Tibial nerve (tissue), 4 donors: Measurements from ENCODE around the gene GRM1.

Experiments used
- CTCF ChIP-seq, 5 experiments: fragments of 200-600 bp in 3 of 5; fragments of 450-650 bp in 2 of 5; sonication (generic) in 3 of 5; IDR thresholded peaks; one replicate each; pipeline ENCODE4 v1.5.1; 2016 to 2019; ENCODE audit warnings: antibody characterized with exemption in 5 of 5, mild to moderate bottlenecking in 3 of 5, moderate library complexity in 2 of 5
- EP300 ChIP-seq, 2 donors: sonication (generic); formaldehyde crosslinking; IDR thresholded peaks; one replicate each; pipeline ENCODE4 v1.6.1; 2017; ENCODE audit warnings: antibody characterized with exemption in 2 of 2, mild to moderate bottlenecking in 1 of 2
- POLR2A ChIP-seq, 2 donors: fragments of 450-650 bp; IDR thresholded peaks; one replicate each; pipeline ENCODE4 v1.6.1; 2017; ENCODE audit warnings: antibody characterized with exemption in 2 of 2, mild to moderate bottlenecking in 2 of 2, moderate library complexity in 2 of 2

- TF ChIP-seq CTCF (IDR thresholded peaks at IDR 0.05) (no peak), POLR2A (IDR thresholded peaks at IDR 0.05) (no peak), EP300 (IDR thresholded peaks at IDR 0.05) (no peak)
Observed at GRCh38 chr6:146361128-146361924, 332.5 kb downstream of the GRM1 start.
